ENCODE measurements around the gene TFDP1.

GRCh38 chr13:113605461-113605860, 20.9 kb downstream of the TFDP1 start:
- TF ChIP-seq CTCF (IDR thresholded peaks at IDR 0.05; ENCODE audit: insufficient read depth, low read length, poor library complexity, severe bottlenecking): no peak
- TF ChIP-seq EZH2phosphoT487 (conservative IDR thresholded peaks at IDR 0.05; ENCODE audit: low read length): no peak
